Middle frontal gyrus (tissue), 1 donor: Measurements from ENCODE around the gene VSIR.

Experiments used
- DNase-seq: peaks from one replicate; pipeline ENCODE4 v3.0.0-alpha.2; 2015; ENCODE audit warnings: low spot score; ENCODE audit errors: extremely low spot score

VSIR gene

DNA sequence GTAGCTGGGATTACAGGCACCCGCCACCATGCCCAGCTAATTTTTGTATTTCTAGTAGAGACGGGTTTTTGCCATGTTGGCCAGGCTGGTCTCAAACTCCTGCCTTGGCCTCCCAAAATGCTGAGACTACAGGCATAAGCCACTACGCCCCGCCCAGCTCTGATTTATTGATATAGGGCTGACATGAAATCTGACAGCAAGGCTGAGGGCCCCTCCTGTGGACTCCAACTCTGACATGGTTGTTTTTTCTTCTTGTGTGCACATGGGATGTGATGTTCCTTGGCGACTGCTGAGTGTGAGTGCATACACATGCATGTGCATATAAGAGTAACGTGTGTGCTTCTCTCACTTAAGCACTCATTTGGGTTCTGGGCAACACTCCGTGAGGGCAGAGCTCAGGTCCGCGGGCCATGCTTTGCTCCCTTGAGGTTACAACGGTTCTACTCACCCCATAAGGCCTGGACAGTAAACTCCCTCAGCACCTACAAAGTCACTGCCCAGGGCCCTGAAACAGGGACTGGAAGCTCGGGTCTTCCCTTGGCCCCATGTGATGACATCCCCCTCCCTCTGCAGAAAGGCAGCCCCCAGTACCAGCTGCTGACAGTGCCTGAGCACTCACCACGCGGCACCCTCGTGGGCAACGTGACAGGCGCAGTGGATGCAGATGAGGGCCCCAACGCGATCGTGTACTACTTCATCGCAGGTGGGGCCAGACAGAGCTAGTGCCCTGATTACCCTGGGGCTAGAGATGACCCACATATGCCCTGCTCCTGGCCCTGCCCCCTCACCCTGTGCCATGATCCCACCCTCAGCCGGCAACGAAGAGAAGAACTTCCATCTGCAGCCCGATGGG, 33.6 kb upstream of the VSIR start:
- no peak for DNase-seq

- DNase-seq = no peak
Observed at GRCh38 chr10:71805776-71806703, 32.7 kb upstream of the VSIR start.

DNA sequence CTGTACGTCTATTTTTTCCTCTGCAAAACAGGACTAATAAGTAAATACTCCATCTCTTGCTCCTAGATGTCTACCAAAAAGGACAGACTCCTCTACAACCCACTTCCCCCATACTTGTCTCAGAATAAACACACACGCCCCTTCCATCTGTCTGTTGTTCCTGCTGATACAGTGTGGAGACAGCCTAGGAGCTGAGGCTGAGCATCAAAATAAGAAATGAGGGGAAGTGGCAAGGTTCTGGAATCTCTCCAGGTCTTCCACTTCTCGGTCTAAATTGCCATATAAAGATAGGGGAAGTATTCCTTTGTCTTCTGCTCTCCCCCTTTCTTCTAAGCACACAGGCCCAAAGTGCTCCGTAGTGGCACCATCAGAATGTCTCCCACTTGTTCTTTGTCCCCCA, 30.8 kb upstream of the VSIR start:
- DNase-seq = no peak

GRCh38 chr10:71802715-71803488, 29.6 kb upstream of the VSIR start:
- DNase-seq = no peak

- DNase-seq = no peak
Observed at GRCh38 chr10:71802235-71802634, 28.9 kb upstream of the VSIR start.

DNA sequence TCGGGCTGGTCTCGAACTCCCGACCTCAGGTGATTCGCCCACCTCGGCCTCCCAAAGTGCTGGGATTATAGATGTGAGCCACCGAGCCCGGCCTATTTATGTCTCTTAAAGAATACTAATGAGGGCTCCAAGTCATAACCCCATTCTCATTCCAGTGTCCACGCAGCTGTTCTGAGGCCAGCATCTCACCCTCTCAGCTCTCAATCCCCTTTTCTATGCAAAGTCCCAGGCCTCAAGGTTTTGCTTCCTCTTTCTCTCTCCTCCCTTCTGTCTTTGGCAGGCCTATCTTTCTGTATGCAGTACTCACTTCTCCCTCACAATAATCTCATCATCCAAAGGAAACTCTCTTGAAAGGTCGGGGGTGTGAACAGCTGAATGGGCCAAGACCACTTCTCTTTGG, 28.0 kb upstream of the VSIR start:
- no peak for DNase-seq

DNA sequence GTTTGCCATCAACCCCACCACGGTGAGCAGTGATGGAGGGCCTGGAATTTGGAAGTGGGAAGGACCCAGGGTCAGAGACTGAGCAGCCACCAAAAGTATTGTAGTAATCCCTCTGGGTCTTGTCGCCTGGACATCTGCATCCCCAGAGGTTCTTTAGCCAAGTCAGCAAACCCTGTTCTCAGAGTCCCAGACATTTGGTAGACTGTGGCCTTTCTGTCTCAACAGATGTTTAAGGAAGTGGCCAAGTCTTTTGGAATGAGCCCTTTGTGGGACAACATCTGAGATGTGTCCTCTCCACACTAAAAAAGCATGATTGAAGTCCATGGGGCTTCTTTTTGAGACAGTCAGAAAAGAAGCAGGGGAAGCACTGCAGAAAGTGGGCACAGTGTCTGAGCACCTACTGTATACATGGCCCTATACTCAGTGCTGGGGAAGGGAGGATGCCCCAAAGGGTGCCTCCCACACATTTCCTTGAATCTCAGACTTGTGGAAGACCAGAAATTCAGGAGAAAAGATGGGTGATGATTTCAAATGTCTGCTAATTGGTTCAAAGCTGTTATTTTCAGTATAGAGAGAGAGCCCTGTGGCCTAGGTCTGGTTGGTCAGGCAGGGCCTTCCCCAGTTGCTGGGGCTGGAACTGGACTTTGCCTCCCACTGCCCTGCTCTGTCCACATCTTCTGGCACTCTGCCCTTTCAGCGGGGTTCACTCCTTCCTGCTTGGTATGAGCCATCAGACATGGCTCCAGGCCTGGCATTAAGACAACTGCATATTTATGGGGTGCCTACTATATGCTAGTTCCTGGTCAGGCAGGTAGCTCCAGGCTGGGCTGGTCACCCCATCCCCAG, 26.5 kb upstream of the VSIR start:
- no peak for DNase-seq

DNA sequence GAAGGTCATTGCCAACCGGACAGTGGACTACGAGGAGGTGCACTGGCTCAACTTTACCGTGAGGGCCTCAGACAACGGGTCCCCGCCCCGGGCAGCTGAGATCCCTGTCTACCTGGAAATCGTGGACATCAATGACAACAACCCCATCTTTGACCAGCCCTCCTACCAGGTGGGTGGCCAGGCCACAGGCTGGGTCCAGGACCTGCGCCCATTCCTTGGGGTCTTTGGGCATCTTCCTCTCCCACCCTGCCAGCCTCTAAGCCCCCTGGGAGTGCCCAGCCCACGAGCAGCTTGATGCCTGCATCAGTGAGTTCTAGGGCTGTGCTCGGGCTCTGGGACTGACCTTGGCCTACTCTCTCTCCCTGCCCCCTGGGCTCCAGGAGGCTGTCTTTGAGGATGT, 25.8 kb upstream of the VSIR start:
- no peak for DNase-seq

GRCh38 chr10:71798308-71798624, 24.9 kb upstream of the VSIR start:
- DNase-seq = no peak

DNA sequence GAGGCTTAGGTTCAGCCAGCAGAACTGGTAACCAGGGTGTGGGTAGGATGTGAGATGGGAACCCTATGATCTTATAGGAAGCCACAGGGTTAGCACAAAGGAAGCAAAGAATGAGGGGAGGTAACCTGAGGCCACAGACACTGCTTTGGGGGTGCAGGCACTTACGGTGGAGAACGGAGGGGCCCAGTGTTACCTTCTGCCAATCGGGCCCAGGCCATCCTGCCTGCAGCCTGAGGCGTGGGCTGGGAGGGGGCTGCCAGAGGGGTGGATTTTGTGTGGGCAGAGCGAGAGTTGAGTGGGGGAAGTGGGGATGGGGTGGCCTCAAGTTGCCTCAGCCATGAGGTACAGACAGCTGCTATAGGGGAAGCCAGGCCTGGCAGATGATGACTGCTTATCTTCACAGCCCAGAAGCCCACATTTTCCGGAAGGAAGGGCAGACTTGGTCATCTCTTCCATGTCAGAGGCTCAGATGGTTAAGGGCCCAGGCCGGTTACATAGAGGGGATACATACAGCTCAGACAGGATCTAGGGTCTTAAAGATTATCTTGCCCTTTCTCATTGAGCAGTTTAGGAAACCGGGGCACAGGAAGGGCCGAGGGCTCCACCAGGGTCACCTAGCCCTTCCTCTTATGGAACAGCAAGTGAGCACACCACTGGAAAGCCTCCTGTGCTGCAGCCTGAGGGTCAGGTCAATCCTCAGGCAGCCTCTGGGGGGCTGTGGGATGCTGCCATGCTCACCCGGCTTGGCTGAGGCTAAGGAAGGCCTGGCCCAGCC, 24.4 kb upstream of the VSIR start:
- DNase-seq = no peak

- DNase-seq = no peak
Observed at GRCh38 chr10:71796749-71797405, 23.6 kb upstream of the VSIR start.

DNA sequence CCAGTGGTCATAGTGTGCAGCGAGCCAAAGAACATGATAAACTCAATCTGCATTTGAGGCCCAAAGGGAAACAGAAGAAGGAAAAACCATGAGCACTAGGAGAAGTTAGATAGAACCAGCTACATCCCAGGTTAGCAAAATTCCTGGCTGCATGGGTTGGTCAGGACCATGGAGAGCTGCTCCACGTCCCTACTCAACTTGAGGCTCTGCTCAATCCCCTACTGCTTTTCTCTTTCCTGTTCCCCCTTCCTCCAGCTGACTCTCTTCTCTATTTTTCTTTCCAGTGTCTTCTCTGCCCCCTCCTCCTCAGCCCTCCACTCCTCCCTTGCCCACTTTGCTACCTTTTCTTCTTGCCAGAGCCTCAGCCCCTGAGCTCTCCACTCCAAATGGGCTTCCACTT, 21.9 kb upstream of the VSIR start:
- DNase-seq = no peak

DNA sequence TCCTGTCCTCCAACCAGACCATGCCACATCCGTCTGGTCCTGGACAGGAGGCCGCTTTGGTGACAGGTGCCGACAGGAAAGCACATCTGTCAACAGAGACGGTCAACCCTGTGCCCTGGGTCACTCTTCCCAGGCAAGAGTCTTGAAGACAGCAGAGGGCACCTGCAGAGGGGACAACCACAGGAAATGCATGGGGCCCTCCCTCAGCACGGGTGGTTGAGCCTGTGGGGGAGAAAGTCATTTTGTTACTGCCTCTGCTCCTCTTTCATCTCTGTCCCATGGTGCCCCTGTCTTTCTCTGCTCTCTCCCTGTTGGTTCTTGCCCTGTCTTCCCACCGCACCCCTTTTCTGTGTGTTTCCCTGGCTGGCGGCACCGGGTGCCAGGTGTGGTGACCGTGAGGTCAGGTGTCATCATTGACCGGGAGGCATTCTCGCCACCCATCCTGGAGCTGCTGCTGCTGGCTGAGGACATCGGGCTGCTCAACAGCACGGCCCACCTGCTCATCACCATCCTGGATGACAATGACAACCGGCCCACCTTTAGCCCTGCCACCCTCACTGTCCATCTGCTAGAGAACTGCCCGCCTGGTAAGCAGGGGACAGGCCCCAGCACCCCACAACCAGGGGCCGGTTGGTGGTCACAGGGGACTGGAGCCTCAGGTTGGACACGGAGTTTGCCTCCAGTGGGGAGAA, 17.6 kb upstream of the VSIR start:
- no peak for DNase-seq

- no peak for DNase-seq
Observed at GRCh38 chr10:71789871-71790270, 16.6 kb upstream of the VSIR start.

DNA sequence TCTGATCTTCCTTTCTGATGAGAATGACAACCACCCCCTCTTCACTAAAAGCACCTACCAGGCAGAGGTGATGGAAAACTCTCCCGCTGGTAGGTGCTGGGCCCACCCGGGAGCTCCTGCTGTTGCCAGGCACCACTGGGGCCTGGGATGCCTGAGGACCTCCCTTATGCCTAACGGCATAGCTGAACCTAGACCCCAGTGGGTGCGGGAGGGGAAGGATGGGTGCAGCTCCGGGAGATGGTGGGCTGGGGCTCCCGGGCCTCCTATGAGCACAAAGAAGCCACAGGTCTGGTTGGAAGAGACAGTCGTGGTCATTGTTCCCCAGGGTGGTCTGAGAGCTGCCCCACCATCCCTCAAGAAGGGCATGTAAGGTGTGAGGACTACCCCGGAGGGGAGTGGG, 15.6 kb upstream of the VSIR start:
- no peak for DNase-seq

- DNase-seq = no peak
Observed at GRCh38 chr10:71784679-71785272, 11.5 kb upstream of the VSIR start.

- no peak for DNase-seq
Observed at GRCh38 chr10:71783917-71784678, 10.8 kb upstream of the VSIR start.
